Measurements from ENCODE around the gene ELOF1.
A peak's percentile ranks its signal among the peaks of the same experiment; 100 is the strongest.
"Not testable (repeated sequence)": the region's sequence is repeated elsewhere in the genome, so short reads cannot be mapped to it uniquely, and the experiment has no call there.

The ELOF1 gene

GRCh38 chr19:11566164-11566563 is 7.1 kb upstream of the ELOF1 start:
- DNase-seq, result no peak

GRCh38 chr19:11565649-11565980 is 6.6 kb upstream of the ELOF1 start:
- DNase-seq, result not testable (repeated sequence)

GRCh38 chr19:11564082-11564807 is 5.2 kb upstream of the ELOF1 start:
- not testable (repeated sequence) for DNase-seq

DNA sequence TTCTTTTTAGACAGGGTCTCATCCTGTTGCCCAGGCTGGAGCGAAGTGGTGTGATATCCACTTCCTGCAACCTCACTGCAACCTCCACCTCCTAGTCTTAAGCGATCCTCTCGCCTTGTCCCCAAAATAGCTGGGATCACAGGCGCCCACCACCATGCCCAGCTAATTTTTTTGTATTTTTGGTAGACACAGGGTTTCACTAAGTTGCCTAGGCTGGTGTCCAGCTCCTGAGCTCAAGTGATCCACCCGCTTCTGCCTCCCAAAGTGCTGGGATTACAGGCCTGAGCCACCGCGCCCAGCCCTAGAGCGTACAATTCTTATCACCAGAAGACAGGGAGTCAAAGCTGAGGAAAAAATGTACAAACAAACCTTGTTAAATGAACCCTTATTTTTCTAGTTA is 4.5 kb upstream of the ELOF1 start:
- no peak for DNase-seq

DNA sequence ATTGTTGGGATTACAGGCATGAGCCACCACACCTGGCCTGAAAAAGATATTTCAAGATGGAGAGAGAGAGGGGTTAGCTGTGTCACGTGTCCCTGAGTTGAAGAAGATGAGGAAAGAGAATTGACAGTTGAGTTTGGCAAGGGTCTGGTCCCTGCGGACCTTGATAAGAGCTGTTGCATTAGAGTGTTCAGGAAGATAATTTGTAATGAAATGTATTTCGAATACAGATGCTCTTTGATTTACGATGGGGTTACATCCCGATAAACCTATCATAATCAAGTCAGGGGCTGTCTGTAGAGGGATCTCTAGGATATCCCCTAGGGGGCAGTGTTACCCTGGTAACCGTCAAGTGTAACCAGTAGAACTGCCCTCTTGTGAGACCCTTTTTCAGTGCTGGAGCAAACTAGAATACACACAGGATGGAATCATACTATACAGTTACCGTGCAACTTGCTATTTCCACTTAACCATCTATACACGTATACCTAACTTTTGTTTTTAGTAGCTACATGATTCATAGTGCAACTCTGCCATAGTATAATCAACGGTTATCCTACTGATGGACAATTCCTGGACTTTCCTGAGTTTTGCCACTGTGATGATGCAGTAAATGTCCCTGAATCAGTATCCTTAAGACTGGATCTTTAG is 1.5 kb upstream of the ELOF1 start:
- DNase-seq, result peak; percentile 76 to 83

GRCh38 chr19:11556634-11557420 is 2.2 kb downstream of the ELOF1 start:
- no peak for DNase-seq

DNA sequence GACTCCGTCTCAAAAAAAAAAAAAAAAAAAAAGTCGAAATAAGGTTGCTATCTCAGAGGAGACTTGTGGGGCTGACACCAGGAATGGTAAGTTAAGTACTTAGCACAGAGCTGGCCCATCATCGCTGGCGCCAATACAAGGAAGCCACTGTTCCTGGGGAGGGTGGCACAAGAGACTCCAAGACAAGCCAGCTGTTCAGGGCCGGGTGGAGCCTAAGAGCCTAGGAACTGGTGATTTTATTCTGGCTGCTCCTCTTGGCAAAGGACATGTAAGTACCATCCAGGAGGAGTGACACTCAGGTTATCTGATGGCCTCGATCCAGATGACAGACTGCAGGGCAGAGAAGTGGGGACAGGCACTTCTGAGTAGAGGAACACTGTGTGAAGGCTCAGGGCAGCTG is 3.8 kb downstream of the ELOF1 start:
- no peak for DNase-seq

DNA sequence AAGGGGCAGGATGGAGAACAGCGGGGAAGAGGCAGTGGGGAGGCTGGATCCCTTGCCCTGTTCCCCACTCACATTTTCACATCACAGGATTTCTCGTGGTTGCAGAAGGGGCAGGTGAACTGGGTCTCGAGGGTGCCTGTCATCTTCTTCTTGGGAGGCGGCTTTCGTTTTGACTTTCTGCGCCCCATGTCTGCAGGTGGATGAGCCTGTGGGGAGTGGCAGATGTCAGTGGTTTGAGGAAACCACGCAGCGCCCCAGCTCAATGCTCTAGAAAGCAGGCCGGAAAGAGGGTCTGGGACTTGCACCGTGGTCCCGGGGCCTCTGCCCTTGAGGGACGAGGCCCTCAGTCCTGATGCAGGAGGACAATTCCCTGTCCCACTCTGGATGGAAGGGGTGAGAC is 4.9 kb downstream of the ELOF1 start:
- no peak for DNase-seq

- no peak for DNase-seq
Measured at GRCh38 chr19:11552666-11553372, 6.2 kb downstream of the ELOF1 start.

GRCh38 chr19:11551603-11552235 is 7.3 kb downstream of the ELOF1 start:
- DNase-seq, result no peak

- DNase-seq, result no peak
Measured at GRCh38 chr19:11550265-11550664, 8.8 kb downstream of the ELOF1 start.

DNA sequence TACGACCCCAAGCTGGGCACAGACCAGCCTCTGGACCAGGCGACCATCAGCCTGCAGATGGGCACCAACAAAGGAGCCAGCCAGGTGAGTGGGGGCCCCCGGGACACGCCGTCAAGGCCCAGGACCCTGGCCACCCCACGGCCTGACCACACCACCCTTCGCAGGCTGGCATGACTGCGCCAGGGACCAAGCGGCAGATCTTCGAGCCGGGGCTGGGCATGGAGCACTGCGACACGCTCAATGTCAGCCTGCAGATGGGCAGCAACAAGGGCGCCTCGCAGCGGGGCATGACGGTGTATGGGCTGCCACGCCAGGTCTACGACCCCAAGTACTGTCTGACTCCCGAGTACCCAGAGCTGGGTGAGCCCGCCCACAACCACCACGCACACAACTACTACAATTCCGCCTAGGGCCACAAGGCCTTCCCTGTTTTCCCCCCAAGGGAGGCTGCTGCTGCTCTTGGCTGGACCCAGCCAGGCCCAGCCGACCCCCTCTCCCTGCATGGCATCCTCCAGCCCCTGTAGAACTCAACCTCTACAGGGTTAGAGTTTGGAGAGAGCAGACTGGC is 9.6 kb downstream of the ELOF1 start:
- DNase-seq, result no peak

GRCh38 chr19:11547929-11548700 is 10.9 kb downstream of the ELOF1 start:
- DNase-seq, result no peak

DNA sequence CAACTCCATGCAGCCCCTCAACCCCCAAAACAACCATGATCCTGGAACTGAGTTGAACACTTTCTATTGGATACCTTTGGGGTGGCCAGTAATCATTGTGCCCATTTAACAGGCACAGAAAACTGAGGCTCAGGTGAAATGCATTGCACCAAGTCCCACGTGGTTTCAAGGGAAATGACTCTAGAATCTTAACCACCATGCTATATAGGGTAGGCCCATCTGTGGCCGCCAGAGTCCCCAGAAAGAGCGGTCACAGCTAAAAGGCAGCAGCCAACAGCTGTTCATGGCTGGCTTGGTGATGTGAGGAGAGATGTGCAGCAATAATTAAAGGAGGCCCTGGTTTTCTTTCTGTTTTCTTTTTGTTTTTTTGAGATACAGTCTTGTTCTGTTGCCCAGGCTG is 17.8 kb downstream of the ELOF1 start:
- no peak for DNase-seq

- DNase-seq, result no peak
Measured at GRCh38 chr19:11540645-11541044, 18.4 kb downstream of the ELOF1 start.

DNA sequence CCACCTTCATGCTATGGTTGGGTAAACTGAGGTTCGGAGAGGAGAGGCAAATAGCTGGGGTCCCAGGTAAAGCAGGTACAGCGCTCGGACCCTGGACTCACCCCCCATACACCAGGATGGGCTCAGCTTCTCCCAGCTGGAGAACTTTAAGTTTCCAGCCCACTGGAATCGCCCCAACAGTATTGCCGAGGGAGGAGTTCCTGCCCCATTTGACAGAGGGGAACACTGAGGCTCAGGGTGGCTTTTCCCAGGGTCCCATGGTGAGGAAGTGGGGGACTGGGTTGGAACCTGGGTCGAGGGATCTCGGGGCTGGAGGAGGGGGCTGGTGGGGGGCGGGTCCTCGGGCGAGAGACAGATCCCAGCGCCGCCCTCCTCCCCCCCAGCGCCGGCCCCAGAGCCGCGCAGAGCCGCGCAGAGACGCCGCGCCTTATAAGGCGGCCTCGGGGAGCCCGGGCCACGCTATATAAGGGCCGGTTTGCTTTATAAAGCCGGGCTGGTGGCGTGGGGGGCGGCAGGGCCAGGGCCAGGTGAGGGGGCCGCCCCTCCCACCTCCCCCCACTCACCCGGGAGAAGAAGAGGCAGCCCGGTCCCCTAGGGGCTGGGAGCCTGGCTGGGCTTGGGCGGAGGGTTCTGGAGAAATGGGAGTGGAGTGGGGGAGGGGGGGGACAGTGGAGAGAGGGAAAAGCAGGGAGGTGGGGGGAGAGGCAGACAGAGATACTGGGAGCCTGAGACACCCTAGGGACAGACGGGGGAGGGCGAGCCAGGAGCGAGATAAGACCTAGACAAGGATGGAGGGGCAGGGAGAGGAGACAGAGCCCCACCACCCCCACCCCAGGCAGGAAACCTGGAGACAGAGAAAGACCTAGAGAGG is 19.3 kb downstream of the ELOF1 start:
- no peak for DNase-seq

GRCh38 chr19:11538232-11539036 is 20.6 kb downstream of the ELOF1 start, which contains the start of gene CNN1:
Gene CNN1, plus strand, starts transcription at chr19:11538851. Its CDS starts 77 bp downstream, at chr19:11538928.
- no peak for DNase-seq

- peak; percentile 72 to 78 for DNase-seq
Measured at GRCh38 chr19:11535792-11536595, 23.0 kb downstream of the ELOF1 start.

DNA sequence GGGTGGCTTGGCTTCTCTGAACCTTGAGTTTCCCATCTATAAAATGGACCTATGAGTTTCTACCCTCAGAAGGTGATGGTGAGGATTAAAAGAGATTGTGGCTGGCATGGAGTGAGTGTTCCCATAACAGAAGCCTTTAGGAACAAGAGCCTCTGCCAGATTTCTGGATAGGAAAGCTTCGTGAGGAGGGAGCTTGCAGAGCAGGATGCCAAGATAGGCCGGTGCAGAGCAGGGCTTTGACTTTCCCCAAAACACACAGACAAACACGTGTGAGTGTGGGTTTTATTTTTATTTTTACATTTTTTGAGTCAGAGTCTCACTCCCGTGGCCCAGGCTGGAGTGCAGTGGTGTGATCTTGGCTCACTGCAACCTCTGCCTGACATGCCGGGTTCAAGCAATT is 24.1 kb downstream of the ELOF1 start:
- DNase-seq, result no peak
